Aorta (tissue), 5 donors: ENCODE data around the gene FOXS1. TPM values are rescaled to one million over a fixed set of nuclear protein-coding genes. Genes with fewer than 3 reads are reported as not detected.
A peak's percentile ranks its signal among the peaks of the same experiment; 100 is the strongest.

Experiments
- ATAC-seq: fragments of 200-7000 bp; cut with Tn5 transposase; one replicate; pipeline ENCODE4 v1.9.1; 2022; ENCODE audit warnings: moderate library complexity; ENCODE audit not compliant: low FRiP score
- DNase-seq, 2 donors: peaks; one replicate each; pipeline ENCODE4 v3.0.0-alpha.2; 2020
- H3K27ac ChIP-seq, 2 donors: one replicate each; pipeline ENCODE4 v1.5.1; 2013; ENCODE audit warnings: low read length in 2 of 2, mild to moderate bottlenecking in 2 of 2, moderate library complexity in 2 of 2, control low read depth in 1 of 2, inconsistent platforms in 1 of 2, low read depth in 1 of 2
- H3K27me3 ChIP-seq, 2 donors: one replicate each; pipeline ENCODE4 v1.6.1; 2013; ENCODE audit warnings: control low read depth in 1 of 2, low read length in 1 of 2, mild to moderate bottlenecking in 1 of 2, moderate library complexity in 1 of 2; ENCODE audit not compliant: insufficient read depth in 2 of 2, control insufficient read depth in 1 of 2
- H3K36me3 ChIP-seq, 2 donors: one replicate each; pipeline ENCODE4 v1.6.1; 2013; ENCODE audit warnings: control low read depth in 1 of 2, low read length in 1 of 2, mild to moderate bottlenecking in 1 of 2; ENCODE audit not compliant: insufficient read depth in 2 of 2, control insufficient read depth in 1 of 2
- H3K4me1 ChIP-seq, 2 donors: one replicate each; pipeline ENCODE4 v1.6.1; 2013; ENCODE audit warnings: low read length in 2 of 2, control low read depth in 1 of 2, mild to moderate bottlenecking in 1 of 2, moderate library complexity in 1 of 2; ENCODE audit not compliant: insufficient read depth in 2 of 2, control insufficient read depth in 1 of 2
- H3K4me3 ChIP-seq, 2 donors: one replicate each; pipeline ENCODE4 v1.5.1; 2013; ENCODE audit warnings: low read length in 2 of 2, control low read depth in 1 of 2, mild to moderate bottlenecking in 1 of 2
- H3K9me3 ChIP-seq: one replicate; pipeline ENCODE4 v1.6.1; 2013; ENCODE audit warnings: mild to moderate bottlenecking, low read length; ENCODE audit not compliant: control insufficient read depth
- WGBS, 2 donors: extraction: QIAGEN DNeasy Blood & Tissue Kit; methylation state at CpG; one replicate each; pipeline ENCODE4 v1.1.7; 2013; 5-methylcytosine and 5-hydroxymethylcytosine counted together
- intact Hi-C, 2 donors: fragments of 100-400 bp; cut with DNase I; formaldehyde crosslinking; loops; one replicate each; pipeline versions ENCODE4 v1.14.2 to v1.15.0; 2022
- polyA plus RNA-seq, 2 donors: library from polyadenylated mRNA; stranded (reverse); fragments of 200-250 nt; gene quantifications; one replicate each; pipeline ENCODE4 v1.2.3, GENCODE V29; 2013
- total RNA-seq, 2 donors: library from RNA; stranded (reverse); fragmentation: NEBNext Ultra II Directional; extraction: Animal tissue kit (Norgen Biotek cat#: 25700); gene quantifications; one replicate each; pipeline ENCODE4 v1.2.1, GENCODE V29; 2021
- donor health status: healthy with polysubstance abuse.
- donor health status: Bipolar disorder and iron deficiency.
- donor health status: DM: no; HTN: no; CAD: no.
- donor health status: DM: no; HTN: no; CAD: no.
- donor health status: DM: yes; HTN: yes; CAD: no.

FOXS1 gene
- total and polyA plus RNA-seq, 4 donors, result 10.0 to 76.4 (median 15.8) TPM

DNA sequence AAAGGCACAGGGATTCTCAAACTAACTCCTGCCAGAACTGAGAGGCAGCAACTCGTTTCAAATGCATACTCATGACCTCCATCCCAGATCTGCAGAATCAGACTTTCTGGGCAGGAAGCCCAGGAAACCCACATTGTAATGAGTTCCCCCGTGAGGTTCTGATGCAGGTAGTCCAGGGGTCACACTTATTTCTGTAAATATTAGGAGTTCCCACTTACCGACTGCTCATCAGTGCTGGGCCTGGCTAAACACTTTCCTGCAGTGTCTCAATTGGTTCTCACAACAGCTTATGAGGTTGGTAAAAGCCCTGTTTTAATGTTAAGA lies 13.3 kb upstream of the FOXS1 start:
- whole genome bisulfite sequencing, 2 donors, result 26 to 36% methylated on average over 3 of the region's 3 CpGs
- no peaks in the 10 kb centered on the region for H3K4me1 ChIP-seq
- no peak overlapping the region for H3K27ac ChIP-seq
- ATAC-seq (no peak), DNase-seq (peak in 1 of 2 donors; percentile 14)
- no peak overlapping the region for H3K4me3 ChIP-seq
- H3K36me3 ChIP-seq, result no peaks in the 10 kb centered on the region
- intact Hi-C loops, result loop anchor here in 1 of 2 donors (10.0 kb wide), 1 partner anchor 176 kb away; no protein-coding TSS in a partner anchor
- H3K27me3 ChIP-seq, result no peaks in the 10 kb centered on the region
- H3K9me3 ChIP-seq, result no peaks in the 10 kb centered on the region

GRCh38 chr20:31857861-31858759 lies 12.7 kb upstream of the FOXS1 start:
- peak; percentile 38 to 53 for DNase-seq
- no peaks in the 10 kb centered on the region for H3K36me3 ChIP-seq
- no peak for ATAC-seq
- H3K27me3 ChIP-seq, result no peaks in the 10 kb centered on the region
- H3K9me3 ChIP-seq, result no peaks in the 10 kb centered on the region
- no peak overlapping the region for H3K4me3 ChIP-seq
- 72 to 74% methylated on average over 15 of the region's 15 CpGs for WGBS, 2 donors
- no peaks in the 10 kb centered on the region for H3K4me1 ChIP-seq
- intact Hi-C loops, result loop anchor here in 1 of 2 donors (10.0 kb wide), 1 partner anchor 177 kb away; no protein-coding TSS in a partner anchor
- no peak overlapping the region for H3K27ac ChIP-seq

- Histone ChIP-seq H3K27ac (no peak overlapping the region), H3K36me3 (no peaks in the 10 kb centered on the region), H3K27me3 (no peaks in the 10 kb centered on the region), H3K4me3 (no peak overlapping the region), H3K9me3 (no peaks in the 10 kb centered on the region), H3K4me1 (no peaks in the 10 kb centered on the region)
- DNase-seq (peak; percentile 6 to 33), ATAC-seq (no peak)
- intact Hi-C loops, result loop anchor here in 1 of 2 donors (10.0 kb wide), 1 partner anchor 178 kb away; no protein-coding TSS in a partner anchor
- WGBS, 2 donors, result 76% methylated on average over 3 of the region's 3 CpGs
Measured at GRCh38 chr20:31856516-31856915, 11.1 kb upstream of the FOXS1 start.

DNA sequence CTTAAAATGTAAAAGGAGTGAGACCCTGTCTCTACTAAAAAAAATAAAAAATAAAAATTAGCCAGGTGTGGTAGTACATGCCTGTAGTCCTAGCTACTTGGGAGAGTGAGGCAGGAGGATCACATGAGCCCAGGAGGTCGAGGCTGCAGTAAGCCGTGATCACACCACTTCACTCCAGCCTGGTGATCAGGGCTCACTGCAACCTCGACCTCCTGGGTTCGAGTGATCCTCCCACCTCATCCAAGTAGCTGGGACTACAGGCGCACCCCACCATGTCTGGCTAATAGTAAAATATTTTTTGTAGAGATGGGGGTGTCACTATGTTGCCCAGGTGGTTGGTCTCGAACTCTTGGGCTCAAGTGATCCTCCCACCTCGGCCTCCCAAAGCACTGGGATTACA lies 8.1 kb upstream of the FOXS1 start:
- Histone ChIP-seq H3K27me3 (no peaks in the 10 kb centered on the region), H3K36me3 (no peaks in the 10 kb centered on the region), H3K27ac (no peak overlapping the region), H3K4me3 (no peak overlapping the region), H3K9me3 (no peaks in the 10 kb centered on the region), H3K4me1 (no peaks in the 10 kb centered on the region)
- intact Hi-C loops, result loop anchor here (5.0 to 10.0 kb wide), 3 partner anchors 99 to 181 kb away; partner anchors contain the start of gene PDRG1 (in 1 of the 2)
- 82 to 86% methylated on average over 7 of the region's 7 CpGs for WGBS, 2 donors
- no peak for ATAC-seq
- DNase-seq, result peak; percentile 9 to 46

- Histone ChIP-seq H3K27me3 (no peaks in the 10 kb centered on the region), H3K4me1 (no peaks in the 10 kb centered on the region), H3K4me3 (no peak overlapping the region), H3K9me3 (no peaks in the 10 kb centered on the region), H3K27ac (no peak overlapping the region), H3K36me3 (no peaks in the 10 kb centered on the region)
- intact Hi-C loops, result loop anchor here (5.0 to 10.0 kb wide), 3 partner anchors 101 to 183 kb away; partner anchors contain the start of gene PDRG1 (in 1 of the 2)
- DNase-seq, result no peak
- 91 to 93% methylated on average over 11 of the region's 11 CpGs for WGBS, 2 donors
- ATAC-seq, result no peak
Measured at GRCh38 chr20:31851240-31851955, 6.0 kb upstream of the FOXS1 start.

DNA sequence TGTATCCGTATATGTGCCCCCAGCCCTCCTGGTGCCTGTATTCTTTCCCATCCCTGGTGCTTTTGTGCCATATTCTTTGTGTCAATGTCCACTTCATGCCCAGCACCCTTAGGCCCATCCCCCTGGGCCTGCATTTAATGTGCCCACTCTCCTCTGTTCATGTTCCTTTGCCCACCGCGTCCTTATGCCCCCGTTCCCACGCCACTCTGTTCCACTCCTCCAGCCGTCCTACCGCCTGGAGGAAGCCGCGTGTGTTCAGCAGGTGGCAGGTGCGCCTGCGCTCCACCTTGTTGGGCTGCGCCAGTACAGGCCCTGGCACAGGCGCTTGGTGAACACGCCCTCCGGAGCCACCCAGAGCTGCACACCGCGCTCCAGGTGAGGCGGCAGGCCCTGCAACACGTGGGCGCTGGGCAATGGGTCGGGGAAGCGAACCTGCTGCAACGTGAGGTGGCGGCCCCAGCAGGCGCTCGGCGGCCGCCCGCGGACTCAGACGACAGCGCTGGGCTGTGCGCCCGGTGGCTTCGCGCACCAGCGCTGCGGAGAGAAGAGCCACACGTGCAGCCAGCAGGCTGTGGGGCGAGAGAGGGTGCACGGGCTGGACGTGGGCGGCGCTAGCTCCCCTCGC lies 4.0 kb upstream of the FOXS1 start:
- WGBS, 2 donors, result 25 to 27% methylated on average over 43 to 45 of the region's 45 CpGs
- intact Hi-C loops, result loop anchor here in 1 of 2 donors (10.0 kb wide), 1 partner anchor 125 kb away; the partner anchor contains the start of gene BCL2L1
- Histone ChIP-seq H3K9me3 (no peaks in the 10 kb centered on the region), H3K27me3 (no peaks in the 10 kb centered on the region), H3K36me3 (no peaks in the 10 kb centered on the region), H3K4me3 (no peak overlapping the region), H3K4me1 (no peaks in the 10 kb centered on the region), H3K27ac (no peak overlapping the region)
- no peak for DNase-seq
- ATAC-seq, result no peak

- no peak overlapping the region for H3K27ac ChIP-seq
- DNase-seq (no peak), ATAC-seq (no peak)
- 93 to 94% methylated on average over 30 to 32 of the region's 32 CpGs for WGBS, 2 donors
- H3K36me3 ChIP-seq, result no peaks in the 10 kb centered on the region
- H3K4me3 ChIP-seq, result no peak overlapping the region
- no peaks in the 10 kb centered on the region for H3K4me1 ChIP-seq
- H3K27me3 ChIP-seq, result no peaks in the 10 kb centered on the region
- H3K9me3 ChIP-seq, result no peaks in the 10 kb centered on the region
- intact Hi-C loops, result loop anchor here in 1 of 2 donors (10.0 kb wide), 1 partner anchor 124 kb away; the partner anchor contains the start of gene BCL2L1
Measured at GRCh38 chr20:31848088-31848999, 2.9 kb upstream of the FOXS1 start.

DNA sequence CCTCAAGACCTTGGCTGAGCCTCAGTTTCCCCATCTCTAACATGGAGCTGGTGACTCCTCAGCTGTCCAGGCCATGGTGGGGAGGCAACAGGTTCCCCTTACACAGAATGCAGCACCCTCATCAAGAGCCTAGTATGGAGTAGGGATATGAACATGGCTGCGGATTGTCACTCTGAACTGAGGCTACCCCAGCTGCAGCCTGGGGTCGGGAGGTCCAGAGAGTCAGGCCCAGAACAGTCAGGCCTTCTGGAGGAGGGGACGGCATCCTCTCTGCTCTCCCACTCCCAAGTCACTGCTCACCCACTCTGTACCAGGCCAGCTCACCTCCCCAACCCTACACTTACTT lies 1.4 kb upstream of the FOXS1 start:
- 80 to 83% methylated on average over 3 of the region's 3 CpGs for WGBS, 2 donors
- Histone ChIP-seq H3K36me3 (no peaks in the 10 kb centered on the region), H3K4me1 (no peaks in the 10 kb centered on the region), H3K9me3 (no peaks in the 10 kb centered on the region), H3K27me3 (no peaks in the 10 kb centered on the region), H3K4me3 (no peak overlapping the region), H3K27ac (no peak overlapping the region)
- ATAC-seq, result no peak
- intact Hi-C loops, result loop anchor here in 1 of 2 donors (2.0 to 10.0 kb wide), 2 partner anchors 24 to 122 kb away; partner anchors contain the start of gene BCL2L1
- no peak for DNase-seq
